IMR-90 (cell line): ENCODE data around the gene NPY1R. TPM values are rescaled to one million over a fixed set of nuclear protein-coding genes. Genes with fewer than 3 reads are reported as not detected.

ENCODE experiments used
- ATAC-seq: fragments of 200-7000 bp; cut with Tn5 transposase; 2 replicates; pipeline ENCODE4 v1.9.1; 2020; ENCODE audit warnings: low read depth, mild to moderate bottlenecking, moderate library complexity
- BruUV-seq: library from RNA; stranded (reverse); fragments of 400-500 nt; replicated peaks from 2 replicates; lab custom pipeline; 2021; lab: Mats Ljungman, UMichigan
- CTCF ChIA-PET: fragments of 300-600 bp; formaldehyde crosslinking; extraction: SDS; loops from one replicate; lab custom pipeline; 2021; ENCODE audit warnings: antibody characterized with exemption; lab: Yijun Ruan, JAX
- POLR2A ChIA-PET: fragments of 300-600 bp; sonication (Branson Sonifier 250); formaldehyde crosslinking; loops from one replicate; lab custom pipeline; 2022; ENCODE audit warnings: antibody characterized with exemption; ENCODE audit not compliant: unreplicated experiment; lab: Charles Lee
- DNase-seq: peaks from one replicate; pipeline ENCODE4 v3.0.0; 2013
- H2AFZ ChIP-seq: replicated peaks from 2 replicates; pipeline ENCODE3; 2013; ENCODE audit warnings: low read length, mild to moderate bottlenecking; ENCODE audit not compliant: poor library complexity
- H2AK5ac ChIP-seq: 2 replicates; pipeline ENCODE4 v1.6.1; 2013; ENCODE audit warnings: low read depth, low read length, inconsistent platforms
- H2AK9ac ChIP-seq: replicated peaks from 2 replicates; pipeline ENCODE3; 2013; ENCODE audit warnings: mild to moderate bottlenecking, low read depth, low read length, moderate library complexity; ENCODE audit not compliant: poor library complexity
- H2BK120ac ChIP-seq: 2 replicates; pipeline ENCODE4 v1.6.1; 2013; ENCODE audit warnings: low read depth, low read length, inconsistent platforms
- H2BK15ac ChIP-seq: 3 replicates; pipeline ENCODE4 v1.6.1; 2013; ENCODE audit warnings: low read depth, low read length, inconsistent platforms
- H2BK20ac ChIP-seq: 2 replicates; pipeline ENCODE4 v1.6.1; 2013; ENCODE audit warnings: low read depth, mild to moderate bottlenecking, inconsistent platforms, low read length, moderate library complexity
- H2BK5ac ChIP-seq: 2 replicates; pipeline ENCODE4 v1.6.1; 2013; ENCODE audit warnings: mild to moderate bottlenecking, low read depth, low read length, inconsistent platforms; ENCODE audit not compliant: poor library complexity, severe bottlenecking
- H3K14ac ChIP-seq: replicated peaks from 2 replicates; pipeline ENCODE4 v1.6.1; 2013; ENCODE audit warnings: low read depth, low read length, inconsistent platforms
- H3K18ac ChIP-seq: 2 replicates; pipeline ENCODE4 v1.6.1; 2013; ENCODE audit warnings: low read depth, low read length, control low read depth
- H3K23ac ChIP-seq: 2 replicates; pipeline ENCODE4 v1.6.1; 2013; ENCODE audit warnings: low read depth, low read length, inconsistent platforms
- H3K27ac ChIP-seq: 2 replicates; pipeline ENCODE4 v1.5.1; 2013; ENCODE audit warnings: mild to moderate bottlenecking, control low read depth, low read length; ENCODE audit not compliant: insufficient read depth
- H3K27me3 ChIP-seq: 2 replicates; pipeline ENCODE4 v1.6.1; 2013; ENCODE audit warnings: low read length; ENCODE audit not compliant: control insufficient read depth, insufficient read depth
- H3K36me3 ChIP-seq: 2 replicates; pipeline ENCODE4 v1.6.1; 2013; ENCODE audit warnings: low read length, mixed read lengths; ENCODE audit not compliant: control insufficient read depth, insufficient read depth
- H3K4ac ChIP-seq: 2 replicates; pipeline ENCODE4 v1.6.1; 2013; ENCODE audit warnings: low read depth, low read length, inconsistent platforms
- H3K4me1 ChIP-seq: 2 replicates; pipeline ENCODE4 v1.6.1; 2013; ENCODE audit warnings: low read length, mixed read lengths; ENCODE audit not compliant: control insufficient read depth, insufficient read depth
- H3K4me2 ChIP-seq: 2 replicates; pipeline ENCODE4 v1.6.1; 2013; ENCODE audit warnings: low read depth, mild to moderate bottlenecking, control low read depth, low read length, moderate library complexity
- H3K4me3 ChIP-seq: 2 replicates; pipeline ENCODE4 v1.5.1; 2013; ENCODE audit warnings: low read depth, mild to moderate bottlenecking, control low read depth, low read length, moderate library complexity; ENCODE audit not compliant: insufficient read depth
- H3K56ac ChIP-seq: 2 replicates; pipeline ENCODE4 v1.6.1; 2013; ENCODE audit warnings: low read length, inconsistent platforms; ENCODE audit not compliant: insufficient read depth; ENCODE audit errors: extremely low read depth
- H3K79me1 ChIP-seq, 2 experiments: 2 replicates each; pipeline ENCODE4 v1.6.1; 2013; ENCODE audit warnings: low read length in 2 of 2, inconsistent platforms in 1 of 2, low read depth in 1 of 2
- H3K9ac ChIP-seq: 2 replicates; pipeline ENCODE4 v1.6.1; 2013; ENCODE audit warnings: low read depth, low read length, control low read depth
- H3K9me1 ChIP-seq: 2 replicates; pipeline ENCODE4 v1.6.1; 2013; ENCODE audit warnings: low read length, inconsistent platforms; ENCODE audit not compliant: insufficient read depth
- H3K9me3 ChIP-seq: 2 replicates; pipeline ENCODE4 v1.6.1; 2013; ENCODE audit warnings: low read length; ENCODE audit not compliant: control insufficient read depth, insufficient read depth
- H4K20me1 ChIP-seq: 2 replicates; pipeline ENCODE4 v1.6.1; 2013; ENCODE audit warnings: low read length, inconsistent platforms; ENCODE audit not compliant: insufficient read depth
- H4K5ac ChIP-seq: 2 replicates; pipeline ENCODE4 v1.6.1; 2013; ENCODE audit warnings: mild to moderate bottlenecking, low read depth, low read length, control low read depth
- H4K8ac ChIP-seq, 2 experiments: 2 replicates each; pipeline ENCODE4 v1.6.1; 2013; ENCODE audit warnings: low read depth in 2 of 2, low read length in 2 of 2, control low read depth in 1 of 2, inconsistent platforms in 1 of 2
- H4K91ac ChIP-seq: 2 replicates; pipeline ENCODE4 v1.6.1; 2013; ENCODE audit warnings: low read depth, low read length, inconsistent platforms; ENCODE audit not compliant: insufficient read depth
- BHLHE40 ChIP-seq: fragments of 150-350 bp; IDR thresholded peaks from 2 replicates; pipeline ENCODE4 v1.6.1; 2016; ENCODE audit warnings: mild to moderate bottlenecking, low read depth, low read length
- CHD1 ChIP-seq: IDR thresholded peaks from 2 replicates; pipeline ENCODE4 v1.6.1; 2012; ENCODE audit warnings: low read depth, low read length, improper control_type of control experiment
- FOS ChIP-seq: fragments of 150-350 bp; IDR thresholded peaks from 2 replicates; pipeline ENCODE4 v1.6.1; 2016; ENCODE audit warnings: low read depth, low read length
- MAZ ChIP-seq: IDR thresholded peaks from 2 replicates; pipeline ENCODE4 v1.6.1; 2012; ENCODE audit warnings: low read depth, mild to moderate bottlenecking, low read length, improper control_type of control experiment, moderate library complexity, borderline replicate concordance
- NFE2L2 ChIP-seq: fragments of 150-350 bp; IDR thresholded peaks from 2 replicates; pipeline ENCODE4 v1.6.1; 2016; ENCODE audit warnings: low read depth, mild to moderate bottlenecking, low read length
- WGBS, 2 experiments: methylation state at CpG; one replicate each; pipeline versions ENCODE4 v1.1.5 to v1.1.7; 2013; ENCODE audit warnings: missing lambda C conversion rate in 2 of 2; ENCODE audit not compliant: insufficient read length in 1 of 2; ENCODE audit errors: extremely low coverage in 2 of 2; 5-methylcytosine and 5-hydroxymethylcytosine counted together
- dilution Hi-C: fragments of 300-500 bp; cut with HindIII; formaldehyde crosslinking; loops from one replicate; pipeline ENCODE4 v1.14.3; 2018; ENCODE audit warnings: low sequenced_read_pairs; ENCODE audit not compliant: unreplicated experiment
- in situ Hi-C: fragments of 300-500 bp; cut with MboI; formaldehyde crosslinking; loops from 3 replicates; pipeline ENCODE4 v1.14.3; 2019; ENCODE audit warnings: low sequenced_read_pairs, inconsistent platforms, mixed read lengths
- intact Hi-C: fragments of 100-400 bp; cut with micrococcal nuclease; formaldehyde crosslinking; loops from 2 replicates; pipeline ENCODE4 v1.10.0; 2022
- polyA plus RNA-seq, 3 experiments: library from polyadenylated mRNA; depleted of rRNA; stranded (reverse); fragments of >200 nt; gene quantifications; 2 replicates each; pipeline ENCODE4 v1.2.3, GENCODE V29; 2012; ENCODE audit warnings: low replicate concordance in 1 of 3
- total RNA-seq: library from RNA; depleted of rRNA; stranded (reverse); fragments of >200 nt; gene quantifications from 2 replicates; pipeline ENCODE4 v1.2.3, GENCODE V29; 2012
- TF ChIP-seq, protein P1 (sequence below): fragments of 150-350 bp; IDR thresholded peaks from 2 replicates; pipeline ENCODE4 v1.6.1; 2016; ENCODE audit warnings: low read depth, mild to moderate bottlenecking, low read length, moderate library complexity, borderline replicate concordance

Gene NPY1R
- total and polyA plus RNA-seq, 2 of the 4 experiments (the other 2 are of a cell fraction) = under 0.01 TPM; not detected in 1

DNA sequence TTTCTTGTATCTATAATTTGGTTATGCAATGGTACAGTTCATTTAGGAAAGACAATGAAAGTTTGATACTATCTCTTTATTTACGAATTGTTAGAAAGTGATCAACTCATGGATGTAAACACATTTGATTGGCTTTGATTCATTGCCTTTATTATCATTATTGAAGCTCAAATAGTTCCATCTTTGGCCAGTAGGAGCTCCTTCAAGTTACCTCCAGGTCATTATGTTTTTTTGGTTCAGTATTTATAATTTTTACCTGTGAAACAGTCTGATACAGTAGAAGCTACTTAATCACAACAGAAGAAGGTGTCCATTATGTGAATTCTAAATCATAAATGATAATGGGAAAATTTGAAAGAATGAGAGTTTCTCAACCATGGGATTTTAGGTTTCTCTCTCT is 23.7 kb upstream of the NPY1R start:
- Histone ChIP-seq H3K9me1 (no peaks in the 10 kb centered on the region), H4K5ac (no peak overlapping the region), H3K79me1 (no peaks in the 10 kb centered on the region), H4K20me1 (no peaks in the 10 kb centered on the region), H3K27me3 (no peaks in the 10 kb centered on the region), H2AK9ac (no peak overlapping the region), H3K4me1 (no peaks in the 10 kb centered on the region), H4K8ac (no peak overlapping the region), H3K18ac (no peak overlapping the region), H2AK5ac (no peak overlapping the region), H4K91ac (no peak overlapping the region), H3K36me3 (no peaks in the 10 kb centered on the region), H2BK120ac (no peak overlapping the region), H3K9me3 (no peaks in the 10 kb centered on the region), H2BK5ac (no peak overlapping the region), H2BK20ac (no peak overlapping the region), H3K4me2 (no peak overlapping the region), H2AFZ (no peak overlapping the region), H2BK15ac (no peak overlapping the region), H3K4ac (no peak overlapping the region), H3K4me3 (no peak overlapping the region), H3K56ac (no peak overlapping the region), H3K27ac (no peak overlapping the region), H3K14ac (no peak overlapping the region), H3K23ac (no peak overlapping the region), H3K9ac (no peak overlapping the region)
- no CpG with 5 or more reads among the region's 1 CpG for WGBS, 2 experiments
- TF ChIP-seq CHD1 (no peak), BHLHE40 (no peak), NFE2L2 (no peak), FOS (no peak), MAZ (no peak)
- TF ChIP-seq, protein P1, sequence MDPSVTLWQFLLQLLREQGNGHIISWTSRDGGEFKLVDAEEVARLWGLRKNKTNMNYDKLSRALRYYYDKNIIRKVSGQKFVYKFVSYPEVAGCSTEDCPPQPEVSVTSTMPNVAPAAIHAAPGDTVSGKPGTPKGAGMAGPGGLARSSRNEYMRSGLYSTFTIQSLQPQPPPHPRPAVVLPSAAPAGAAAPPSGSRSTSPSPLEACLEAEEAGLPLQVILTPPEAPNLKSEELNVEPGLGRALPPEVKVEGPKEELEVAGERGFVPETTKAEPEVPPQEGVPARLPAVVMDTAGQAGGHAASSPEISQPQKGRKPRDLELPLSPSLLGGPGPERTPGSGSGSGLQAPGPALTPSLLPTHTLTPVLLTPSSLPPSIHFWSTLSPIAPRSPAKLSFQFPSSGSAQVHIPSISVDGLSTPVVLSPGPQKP = no peak
- intact Hi-C loops (no loop called here), in situ Hi-C loops (no loop called here), dilution Hi-C loops (no loop called here)
- CTCF ChIA-PET = interaction anchor here (0.7 to 0.9 kb wide), 2 partner anchors 11 to 639 kb away, joined by 3 read pairs; no protein-coding TSS in a partner anchor
- no peak for DNase-seq
- POLR2A ChIA-PET = no interaction called here
- no TSS peak for BruUV-seq
- no peak for ATAC-seq
